Measurements from ENCODE around the gene KRT1. TPM values are rescaled to one million over a fixed set of nuclear protein-coding genes. Genes with fewer than 3 reads are reported as not detected.
"Not testable (repeated sequence)": the region's sequence is repeated elsewhere in the genome, so short reads cannot be mapped to it uniquely, and the experiment has no call there.

The KRT1 gene
- total and polyA plus RNA-seq, 10 donors: 0.05 to 2.4 (median 0.67) TPM; not detected in 4

- Histone ChIP-seq H3K4me1 (peaks cover 0 to 12% (median 3%) of the 10 kb centered on the region in 6 donors), H3K27me3 (replicated peaks in 1 of 7) (peaks cover 0 to 51% (median 29%) of the 10 kb centered on the region in 7 donors), H3K36me3 (no peaks in the 10 kb centered on the region), H3K9me3 (no peaks in the 10 kb centered on the region), H3K4me3 (peak overlapping the region in 5 of 8 donors; percentile 3 to 49 (median 16)), H3K27ac (no peak overlapping the region)
- WGBS, 5 donors: 6 to 15% (median 8%) methylated on average over 27 to 72 of the region's 72 CpGs
- no peak for DNase-seq
- intact Hi-C loops (cut with DNase I; ENCODE audit: low total_unique reads): no loop called here
- TF ChIP-seq POLR2A (IDR thresholded peaks at IDR 0.05): no peak
- TF ChIP-seq POLR2AphosphoS5 (IDR thresholded peaks at IDR 0.05): no peak
- TF ChIP-seq CTCF (IDR thresholded peaks at IDR 0.05 in 8 of 11, conservative IDR thresholded peaks at IDR 0.05 in 3 of 11): no peak
These were observed 34.0 kb upstream of the KRT1 start for GRCh38 chr12:52713960-52714886.

- 80 to 91% (median 85%) methylated on average over 6 of the region's 6 CpGs for WGBS, 5 donors
These were observed 31.9 kb upstream of the KRT1 start for GRCh38 chr12:52712122-52712521.

GRCh38 chr12:52710730-52711129, 30.5 kb upstream of the KRT1 start:
- WGBS, 5 donors: 39 to 77% (median 75%) methylated on average over 1 of the region's 1 CpG
- H3K4me3 ChIP-seq: no peak overlapping the region
- H3K27ac ChIP-seq: no peak overlapping the region
- intact Hi-C loops (cut with DNase I; ENCODE audit: low total_unique reads): no loop called here
- no peak for TF ChIP-seq POLR2AphosphoS5 (IDR thresholded peaks at IDR 0.05)
- TF ChIP-seq CTCF (IDR thresholded peaks at IDR 0.05 in 8 of 11, conservative IDR thresholded peaks at IDR 0.05 in 3 of 11): no peak
- TF ChIP-seq POLR2A (IDR thresholded peaks at IDR 0.05): no peak
- no peak for DNase-seq
- H3K4me1 ChIP-seq: peaks cover 0 to 12% (median 3%) of the 10 kb centered on the region in 6 donors
- H3K27me3 ChIP-seq (replicated peaks in 1 of 7): peaks cover 0 to 34% (median 29%) of the 10 kb centered on the region in 7 donors
- no peaks in the 10 kb centered on the region for H3K36me3 ChIP-seq
- no peaks in the 10 kb centered on the region for H3K9me3 ChIP-seq

More at GRCh38 chr12:52712122-52712521, 31.9 kb upstream of the KRT1 start:
- Histone ChIP-seq H3K27me3 (replicated peaks in 1 of 7) (peaks cover 0 to 48% (median 29%) of the 10 kb centered on the region in 7 donors), H3K4me1 (peaks cover 0 to 12% (median 3%) of the 10 kb centered on the region in 6 donors)
- H3K9me3 ChIP-seq; H3K36me3 ChIP-seq; DNase-seq; H3K4me3 ChIP-seq; H3K27ac ChIP-seq; intact Hi-C loops (cut with DNase I; ENCODE audit: low total_unique reads): not testable (repeated sequence)

GRCh38 chr12:52708010-52708409, 27.8 kb upstream of the KRT1 start:
- Histone ChIP-seq H3K27me3 (replicated peaks in 1 of 7) (peaks cover 0 to 11% (median 5%) of the 10 kb centered on the region in 7 donors), H3K9me3 (no peaks in the 10 kb centered on the region), H3K27ac (no peak overlapping the region), H3K4me1 (no peaks in the 10 kb centered on the region), H3K36me3 (no peaks in the 10 kb centered on the region), H3K4me3 (no peak overlapping the region)
- intact Hi-C loops (cut with DNase I; ENCODE audit: low total_unique reads): no loop called here
- WGBS, 5 donors: 42 to 68% (median 53%) methylated on average over 4 of the region's 4 CpGs
- no peak for DNase-seq
- TF ChIP-seq POLR2AphosphoS5 (IDR thresholded peaks at IDR 0.05): no peak
- no peak for TF ChIP-seq CTCF (IDR thresholded peaks at IDR 0.05 in 8 of 11, conservative IDR thresholded peaks at IDR 0.05 in 3 of 11)
- no peak for TF ChIP-seq POLR2A (IDR thresholded peaks at IDR 0.05)
